H1 (cell line): Measurements from ENCODE around the gene KHDC4.

ENCODE experiments used
- ATF3 ChIP-seq: IDR thresholded peaks from 2 replicates; pipeline ENCODE4 v1.6.1; 2011; ENCODE audit warnings: low read depth, mild to moderate bottlenecking, low read length; ENCODE audit not compliant: insufficient read depth
- BRCA1 ChIP-seq: IDR thresholded peaks from 2 replicates; pipeline ENCODE4 v1.6.1; 2012; ENCODE audit warnings: low read depth, low read length, improper control_type of control experiment
- CHD2 ChIP-seq: IDR thresholded peaks from 2 replicates; pipeline ENCODE4 v1.6.1; 2012; ENCODE audit warnings: low read length, improper control_type of control experiment
- CTCF ChIP-seq, 3 experiments: IDR thresholded peaks; 1 replicate in 2 of 3; 2 replicates in 1 of 3; pipeline versions ENCODE4 v1.5.1 to v1.6.1; 2011; ENCODE audit warnings: low read length in 3 of 3, mild to moderate bottlenecking in 3 of 3, inconsistent platforms in 2 of 3, low read depth in 1 of 3, moderate library complexity in 1 of 3; ENCODE audit not compliant: insufficient read depth in 1 of 3; ENCODE audit errors: control extremely low read depth in 1 of 3
- FOSL1 ChIP-seq: IDR thresholded peaks from 2 replicates; pipeline ENCODE4 v1.6.1; 2011; ENCODE audit warnings: mild to moderate bottlenecking, low read depth, low read length, moderate library complexity; ENCODE audit not compliant: insufficient read depth
- POLR2A ChIP-seq, 2 experiments: IDR thresholded peaks; 1 replicate in 1 of 2; 2 replicates in 1 of 2; pipeline ENCODE4 v1.6.1; 2011; ENCODE audit warnings: low read depth in 2 of 2, low read length in 2 of 2, mild to moderate bottlenecking in 2 of 2; ENCODE audit errors: control extremely low read depth in 1 of 2
- POLR2AphosphoS5 ChIP-seq: IDR thresholded peaks from 2 replicates; pipeline ENCODE4 v1.6.1; 2011; ENCODE audit warnings: low read depth, low read length
- RAD21 ChIP-seq, 2 experiments: IDR thresholded peaks in 1 of 2; conservative IDR thresholded peaks in 1 of 2; 2 replicates each; pipeline ENCODE4 v1.6.1; 2011; ENCODE audit warnings: low read depth in 2 of 2, low read length in 2 of 2, improper control_type of control experiment in 1 of 2, inconsistent platforms in 1 of 2, mild to moderate bottlenecking in 1 of 2, moderate library complexity in 1 of 2
- YY1 ChIP-seq: IDR thresholded peaks from 2 replicates; pipeline ENCODE4 v1.6.1; 2011; ENCODE audit warnings: low read depth, mild to moderate bottlenecking, low read length
- ZNF274 ChIP-seq: IDR thresholded peaks from 2 replicates; pipeline ENCODE4 v1.7.0; 2012; ENCODE audit warnings: low read length, borderline replicate concordance; ENCODE audit errors: extremely low read depth

GRCh38 chr1:155913969-155914757 lies 20.1 kb downstream of the KHDC4 start:
- TF ChIP-seq RAD21 (IDR thresholded peaks at IDR 0.05 in 1 of 2, conservative IDR thresholded peaks at IDR 0.05 in 1 of 2; ENCODE audit: low read depth in 2 of 2, low read length in 2 of 2): no peak
- no peak for TF ChIP-seq CTCF (IDR thresholded peaks at IDR 0.05; ENCODE audit: control extremely low read depth in 1 of 3, insufficient read depth in 1 of 3, low read depth in 1 of 3, low read length in 3 of 3)
- no peak for TF ChIP-seq BRCA1
- TF ChIP-seq ZNF274: no peak
- TF ChIP-seq FOSL1: no peak
- no peak for TF ChIP-seq YY1
- TF ChIP-seq POLR2AphosphoS5: no peak
- no peak for TF ChIP-seq POLR2A (IDR thresholded peaks at IDR 0.05; ENCODE audit: control extremely low read depth in 1 of 2, low read depth in 2 of 2, low read length in 2 of 2)
- TF ChIP-seq ATF3: no peak
- TF ChIP-seq CHD2: no peak
